Measurements from ENCODE around the gene ERC1. TPM values are rescaled to one million over a fixed set of nuclear protein-coding genes. Genes with fewer than 3 reads are reported as not detected.

ERC1 gene
- total and polyA plus RNA-seq, 7 donors, result 5.4 to 97.8 (median 34.6) TPM

GRCh38 chr12:1542599-1542998, 551.6 kb downstream of the ERC1 start:
- Histone ChIP-seq H3K36me3 (no peaks in the 10 kb centered on the region), H3K27ac (no peak overlapping the region), H3K4me3 (no peak overlapping the region), H3K27me3 (no peaks in the 10 kb centered on the region), H3K9me3 (no peaks in the 10 kb centered on the region), H3K4me1 (no peaks in the 10 kb centered on the region)
- WGBS, 2 donors, result 35 to 82% methylated on average over 7 of the region's 7 CpGs
- no peak for DNase-seq
- TF ChIP-seq POLR2AphosphoS5 (IDR thresholded peaks at IDR 0.05), result no peak
- TF ChIP-seq EP300 (IDR thresholded peaks at IDR 0.05), result no peak
- no peak for TF ChIP-seq CTCF (IDR thresholded peaks at IDR 0.05)
- no peak for TF ChIP-seq POLR2A (IDR thresholded peaks at IDR 0.05)
- intact Hi-C loops (cut with DNase I), result no loop called here

- intact Hi-C loops (cut with DNase I), result no loop called here
- no peak overlapping the region for H3K27ac ChIP-seq
- no peaks in the 10 kb centered on the region for H3K4me1 ChIP-seq
- WGBS, 2 donors, result 49 to 51% methylated on average over 7 of the region's 7 CpGs
- TF ChIP-seq POLR2A (IDR thresholded peaks at IDR 0.05) (no peak), POLR2AphosphoS5 (IDR thresholded peaks at IDR 0.05) (no peak), CTCF (IDR thresholded peaks at IDR 0.05) (peak in 1 of 4 experiments; percentile 27), EP300 (IDR thresholded peaks at IDR 0.05) (no peak)
- H3K9me3 ChIP-seq, result no peaks in the 10 kb centered on the region
- H3K36me3 ChIP-seq, result no peaks in the 10 kb centered on the region
- no peak overlapping the region for H3K4me3 ChIP-seq
- DNase-seq, result no peak
- H3K27me3 ChIP-seq, result no peaks in the 10 kb centered on the region
Observed at GRCh38 chr12:1544996-1545700, 554.1 kb downstream of the ERC1 start.

Other genes starting within 250 kb of the ERC1 start
- gene WNK1, start 238.6 kb upstream of the ERC1 start, total RNA-seq, result 100 to 1,000 TPM in 1 of 4 donors, 10 to 100 TPM in 3; 73.6 to 146 (median 84.8) TPM
- 10 to 100 TPM; 13.2 to 39.8 (median 17.1) TPM for gene WNK1, start 238.6 kb upstream of the ERC1 start, polyA plus RNA-seq
- 10 to 100 TPM; 12.8 to 41.8 (median 18.5) TPM for gene RAD52, start 41.5 kb upstream of the ERC1 start, total RNA-seq
- gene RAD52, start 41.5 kb upstream of the ERC1 start, polyA plus RNA-seq, result 10 to 100 TPM in 2 of 3 donors, 1 to 10 TPM in 1; 6.0 to 13.8 (median 10.4) TPM